Measurements from ENCODE around the gene RBMS3. TPM values are rescaled to one million over a fixed set of nuclear protein-coding genes. Genes with fewer than 3 reads are reported as not detected.

RBMS3 gene
- total RNA-seq, 1 experiment from 2014 or later = 7.4 TPM

GRCh38 chr3:29493109-29493508 lies 212.2 kb downstream of the RBMS3 start:
- ChIA-PET CTCF (no interaction called here), POLR2A (interaction anchor here (0.6 kb wide), 1 partner anchor 164 kb away, joined by 4 read pairs; no protein-coding TSS in a partner anchor)
- BruUV-seq (replicated peaks) = no TSS peak
- intact Hi-C loops (cut with micrococcal nuclease; ENCODE audit: unreplicated experiment) = no loop called here
- Histone ChIP-seq H3K4me1 (no peaks in the 10 kb centered on the region), H3K4me3 (ENCODE audit: low read depth, low read length) (no peak overlapping the region), H3K9me3 (no peaks in the 10 kb centered on the region), H3K27me3 (replicated peaks; ENCODE audit: control insufficient read depth, insufficient read depth, low read length) (no peaks in the 10 kb centered on the region), H3K36me3 (ENCODE audit: control insufficient read depth, insufficient read depth, low read length) (no peaks in the 10 kb centered on the region)
- Mint-ChIP-seq H3K27ac (ENCODE audit: unreplicated experiment) (no peak overlapping the region), H3K36me3 (ENCODE audit: insufficient read depth, unreplicated experiment) (no peaks in the 10 kb centered on the region), H3K4me3 (ENCODE audit: unreplicated experiment) (no peak overlapping the region), H3K4me1 (ENCODE audit: low read depth, unreplicated experiment) (peaks cover 7% of the 10 kb centered on the region), H3K9me3 (ENCODE audit: unreplicated experiment) (no peaks in the 10 kb centered on the region), H3K27me3 (ENCODE audit: insufficient read depth, unreplicated experiment) (no peaks in the 10 kb centered on the region)
- no peak for DNase-seq
- no peak for TF ChIP-seq CTCF (IDR thresholded peaks at IDR 0.05; ENCODE audit: insufficient read depth in 1 of 2, low read depth in 1 of 2, low read length in 1 of 2, severe bottlenecking in 1 of 2, unreplicated experiment in 1 of 2)

- no peak overlapping the region for H3K4me3 Mint-ChIP-seq (ENCODE audit: unreplicated experiment)
- Histone ChIP-seq H3K27me3 (replicated peaks; ENCODE audit: control insufficient read depth, insufficient read depth, low read length) (no peaks in the 10 kb centered on the region), H3K4me1 (peaks cover 11% of the 10 kb centered on the region; the same call in 1 of the 2 replicates), H3K36me3 (ENCODE audit: control insufficient read depth, insufficient read depth, low read length) (no peaks in the 10 kb centered on the region), H3K4me3 (ENCODE audit: low read depth, low read length) (no peak overlapping the region), H3K9me3 (no peaks in the 10 kb centered on the region)
- no peak overlapping the region for H3K27ac Mint-ChIP-seq (ENCODE audit: unreplicated experiment)
- no peaks in the 10 kb centered on the region for H3K9me3 Mint-ChIP-seq (ENCODE audit: unreplicated experiment)
- no peak for DNase-seq
- H3K27me3 Mint-ChIP-seq (ENCODE audit: insufficient read depth, unreplicated experiment) = no peaks in the 10 kb centered on the region
- intact Hi-C loops (cut with micrococcal nuclease; ENCODE audit: unreplicated experiment) = no loop called here
- no TSS peak for BruUV-seq (replicated peaks)
- ChIA-PET CTCF (no interaction called here), POLR2A (no interaction called here)
- H3K36me3 Mint-ChIP-seq (ENCODE audit: insufficient read depth, unreplicated experiment) = no peaks in the 10 kb centered on the region
- H3K4me1 Mint-ChIP-seq (ENCODE audit: low read depth, unreplicated experiment) = peaks cover 7% of the 10 kb centered on the region
- TF ChIP-seq CTCF (IDR thresholded peaks at IDR 0.05; ENCODE audit: insufficient read depth in 1 of 2, low read depth in 1 of 2, low read length in 1 of 2, severe bottlenecking in 1 of 2, unreplicated experiment in 1 of 2) = no peak
These were observed 213.6 kb downstream of the RBMS3 start for GRCh38 chr3:29494305-29495036.

GRCh38 chr3:29497282-29497681 lies 216.4 kb downstream of the RBMS3 start:
- CTCF ChIA-PET = no interaction called here

More at GRCh38 chr3:29497282-29497681, 216.4 kb downstream of the RBMS3 start:
- Histone ChIP-seq H3K36me3 (ENCODE audit: control insufficient read depth, insufficient read depth, low read length) (no peaks in the 10 kb centered on the region), H3K4me3 (ENCODE audit: low read depth, low read length) (no peak overlapping the region), H3K4me1 (peaks cover 13% of the 10 kb centered on the region; the same call in 1 of the 2 replicates), H3K27me3 (replicated peaks; ENCODE audit: control insufficient read depth, insufficient read depth, low read length) (no peaks in the 10 kb centered on the region), H3K9me3 (no peaks in the 10 kb centered on the region)
- TF ChIP-seq CTCF (IDR thresholded peaks at IDR 0.05; ENCODE audit: insufficient read depth in 1 of 2, low read depth in 1 of 2, low read length in 1 of 2, severe bottlenecking in 1 of 2, unreplicated experiment in 1 of 2) = no peak
- no peaks in the 10 kb centered on the region for H3K27me3 Mint-ChIP-seq (ENCODE audit: insufficient read depth, unreplicated experiment)
- peaks cover 18% of the 10 kb centered on the region for H3K4me1 Mint-ChIP-seq (ENCODE audit: low read depth, unreplicated experiment)
- no peaks in the 10 kb centered on the region for H3K36me3 Mint-ChIP-seq (ENCODE audit: insufficient read depth, unreplicated experiment)
- no peak overlapping the region for H3K4me3 Mint-ChIP-seq (ENCODE audit: unreplicated experiment)
- POLR2A ChIA-PET = no interaction called here
- BruUV-seq (replicated peaks) = no TSS peak
- H3K27ac Mint-ChIP-seq (ENCODE audit: unreplicated experiment) = no peak overlapping the region
- DNase-seq = no peak
- intact Hi-C loops (cut with micrococcal nuclease; ENCODE audit: unreplicated experiment) = no loop called here
- H3K9me3 Mint-ChIP-seq (ENCODE audit: unreplicated experiment) = no peaks in the 10 kb centered on the region

All from Caco-2 (cell line).